OCI-LY7 (cell line): ENCODE data around the gene SGTA. TPM values are rescaled to one million over a fixed set of nuclear protein-coding genes. Genes with fewer than 3 reads are reported as not detected.

ENCODE experiments used
- BruUV-seq: library from RNA; stranded (reverse); fragments of 400-500 nt; replicated peaks from 2 replicates; lab custom pipeline; 2021; lab: Mats Ljungman, UMichigan
- CTCF ChIA-PET: fragments of 300-600 bp; sonication (Branson Sonifier 250); formaldehyde crosslinking; loops from one replicate; lab custom pipeline; 2022; ENCODE audit warnings: antibody characterized with exemption; ENCODE audit not compliant: unreplicated experiment; lab: Charles Lee
- POLR2A ChIA-PET: fragments of 300-600 bp; sonication (Branson Sonifier 250); formaldehyde crosslinking; loops from one replicate; lab custom pipeline; 2022; ENCODE audit warnings: antibody characterized with exemption; lab: Charles Lee
- DNase-seq: peaks from one replicate; pipeline ENCODE4 v3.0.0-alpha.2; 2015; ENCODE audit warnings: low spot score
- H2AFZ ChIP-seq: fragments of 200-600 bp; sonication (generic), shearing (Covaris generic); 2 replicates; pipeline ENCODE4 v1.6.1; 2014; ENCODE audit warnings: mild to moderate bottlenecking, antibody characterized with exemption, low read length, moderate library complexity
- H3K27ac ChIP-seq: fragments of 200-600 bp; sonication (generic); 2 replicates; pipeline ENCODE4 v1.5.1; 2014; ENCODE audit warnings: mixed run types, low read depth, mild to moderate bottlenecking, moderate library complexity, low read length, inconsistent platforms; ENCODE audit not compliant: poor library complexity, severe bottlenecking
- H3K36me3 ChIP-seq: fragments of 200-600 bp; sonication (generic); 2 replicates; pipeline ENCODE4 v1.6.1; 2014; ENCODE audit warnings: mild to moderate bottlenecking, antibody characterized with exemption, low read length, moderate library complexity, mixed read lengths; ENCODE audit not compliant: insufficient read depth
- H3K4me1 ChIP-seq: fragments of 200-600 bp; sonication (generic); 2 replicates; pipeline ENCODE4 v1.5.1; 2014; ENCODE audit warnings: mild to moderate bottlenecking, low read length; ENCODE audit not compliant: insufficient read depth, poor library complexity, severe bottlenecking
- H3K4me2 ChIP-seq: fragments of 200-600 bp; sonication (generic); 2 replicates; pipeline ENCODE4 v1.6.1; 2014; ENCODE audit warnings: mild to moderate bottlenecking, low read length
- H3K4me3 ChIP-seq: fragments of 200-600 bp; sonication (generic); 2 replicates; pipeline ENCODE4 v1.5.1; 2014; ENCODE audit warnings: mild to moderate bottlenecking, low read depth, low read length; ENCODE audit not compliant: poor library complexity, severe bottlenecking
- H3K79me2 ChIP-seq: fragments of 200-600 bp; sonication (generic); 2 replicates; pipeline ENCODE4 v1.6.1; 2016; ENCODE audit warnings: low read depth, mild to moderate bottlenecking, low read length, moderate library complexity, mixed read lengths; ENCODE audit not compliant: insufficient read depth
- H3K9me2 ChIP-seq: fragments of 200-600 bp; sonication (generic); 2 replicates; pipeline ENCODE4 v1.6.1; 2016; ENCODE audit warnings: mild to moderate bottlenecking, low read length, mixed read lengths; ENCODE audit not compliant: insufficient read depth
- H3K9me3 ChIP-seq: fragments of 200-600 bp; sonication (generic); 2 replicates; pipeline ENCODE4 v1.6.1; 2014; ENCODE audit warnings: mild to moderate bottlenecking, mixed run types, low read length, mixed read lengths
- H4K20me1 ChIP-seq: fragments of 200-600 bp; sonication (generic); 2 replicates; pipeline ENCODE4 v1.6.1; 2014; ENCODE audit warnings: mild to moderate bottlenecking, antibody characterized with exemption, low read length, moderate library complexity, mixed read lengths; ENCODE audit not compliant: insufficient read depth
- EZH2phosphoT487 ChIP-seq: fragments of 200-600 bp; sonication (generic); IDR thresholded peaks from 2 replicates; pipeline ENCODE4 v1.6.1; 2018; ENCODE audit warnings: low read depth, borderline replicate concordance, mild to moderate bottlenecking, mixed run types, antibody characterized with exemption, low read length, moderate library complexity, mixed read lengths
- intact Hi-C: fragments of 100-400 bp; cut with micrococcal nuclease; formaldehyde crosslinking; loops from one replicate; pipeline ENCODE4 v1.10.0; 2022; ENCODE audit not compliant: unreplicated experiment
- total RNA-seq, 2 experiments: library from RNA; depleted of rRNA in 1 of 2; stranded (reverse); fragments of >200 nt in 1 of 2; shearing (Covaris generic) in 1 of 2; gene quantifications; 2 replicates each; pipeline ENCODE4 v1.2.3, GENCODE V29; 2014 to 2022
- TF ChIP-seq, protein P1 (sequence below): fragments of 200-600 bp; sonication (generic); conservative IDR thresholded peaks from 2 replicates; pipeline ENCODE4 v1.5.1; 2014; ENCODE audit warnings: mild to moderate bottlenecking, antibody characterized with exemption, low read length, moderate library complexity, mixed read lengths

Gene SGTA
- total RNA-seq, 2 experiments from 2014 or later = 68.2 to 82.4 TPM

DNA sequence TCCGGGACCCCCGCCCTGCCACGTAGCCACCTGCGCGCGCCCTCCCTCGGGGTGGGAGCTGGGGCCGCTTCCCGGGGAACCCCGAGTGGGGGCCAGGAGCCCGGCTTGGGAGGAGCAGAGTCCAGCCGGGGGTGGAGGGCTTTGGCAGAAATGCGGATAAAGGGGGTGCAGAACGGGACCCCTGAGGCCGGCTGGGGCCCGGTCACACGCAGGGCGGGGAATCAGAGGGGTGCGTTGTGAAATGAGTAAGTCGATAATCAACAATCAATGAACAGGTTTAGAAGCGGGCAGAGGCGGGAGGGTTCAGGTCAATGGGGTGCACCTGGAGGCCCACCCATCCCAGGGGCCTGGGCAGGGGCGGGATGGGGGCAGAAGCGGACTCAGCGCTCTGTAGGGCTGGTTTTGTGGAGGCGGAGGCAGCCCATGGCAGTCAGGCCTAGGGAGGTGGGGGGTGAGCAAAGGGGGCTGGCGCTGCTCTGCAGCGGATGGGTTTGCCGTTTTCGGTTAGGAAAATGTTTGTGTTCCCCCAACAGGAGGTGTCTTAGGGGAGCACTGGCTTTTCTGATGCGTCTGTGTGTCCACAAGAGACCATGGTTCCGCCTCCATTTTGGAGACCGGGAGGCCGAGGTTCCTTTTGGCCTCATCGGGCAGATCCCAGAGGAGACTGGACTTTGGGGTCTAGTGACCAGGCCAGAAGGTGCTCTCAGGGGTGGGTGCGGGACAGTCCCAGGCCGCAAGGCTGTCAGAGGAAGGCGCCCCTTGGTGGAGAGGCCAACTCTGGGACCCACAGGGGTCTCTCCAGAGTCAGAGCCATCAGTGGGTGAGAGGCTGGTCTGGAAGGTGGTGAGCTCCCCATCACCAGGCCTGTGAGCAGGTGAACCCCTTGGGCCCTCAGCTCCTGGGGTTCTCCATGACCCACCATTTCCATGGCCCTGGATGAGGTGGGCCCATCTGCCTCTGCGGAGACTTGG lies 61.2 kb downstream of the SGTA start:
- POLR2A ChIA-PET = no interaction called here
- no peak for DNase-seq
- CTCF ChIA-PET = no interaction called here
- no peak overlapping the region for H3K4me3 ChIP-seq
- no peak overlapping the region for H2AFZ ChIP-seq
- no peaks in the 10 kb centered on the region for H4K20me1 ChIP-seq
- H3K79me2 ChIP-seq = no peaks in the 10 kb centered on the region
- no peaks in the 10 kb centered on the region for H3K9me2 ChIP-seq
- H3K36me3 ChIP-seq = no peaks in the 10 kb centered on the region
- no peak for TF ChIP-seq EZH2phosphoT487
- TF ChIP-seq, protein P1, sequence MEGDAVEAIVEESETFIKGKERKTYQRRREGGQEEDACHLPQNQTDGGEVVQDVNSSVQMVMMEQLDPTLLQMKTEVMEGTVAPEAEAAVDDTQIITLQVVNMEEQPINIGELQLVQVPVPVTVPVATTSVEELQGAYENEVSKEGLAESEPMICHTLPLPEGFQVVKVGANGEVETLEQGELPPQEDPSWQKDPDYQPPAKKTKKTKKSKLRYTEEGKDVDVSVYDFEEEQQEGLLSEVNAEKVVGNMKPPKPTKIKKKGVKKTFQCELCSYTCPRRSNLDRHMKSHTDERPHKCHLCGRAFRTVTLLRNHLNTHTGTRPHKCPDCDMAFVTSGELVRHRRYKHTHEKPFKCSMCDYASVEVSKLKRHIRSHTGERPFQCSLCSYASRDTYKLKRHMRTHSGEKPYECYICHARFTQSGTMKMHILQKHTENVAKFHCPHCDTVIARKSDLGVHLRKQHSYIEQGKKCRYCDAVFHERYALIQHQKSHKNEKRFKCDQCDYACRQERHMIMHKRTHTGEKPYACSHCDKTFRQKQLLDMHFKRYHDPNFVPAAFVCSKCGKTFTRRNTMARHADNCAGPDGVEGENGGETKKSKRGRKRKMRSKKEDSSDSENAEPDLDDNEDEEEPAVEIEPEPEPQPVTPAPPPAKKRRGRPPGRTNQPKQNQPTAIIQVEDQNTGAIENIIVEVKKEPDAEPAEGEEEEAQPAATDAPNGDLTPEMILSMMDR = no peak
- no peak overlapping the region for H3K27ac ChIP-seq
- H3K4me2 ChIP-seq = no peak overlapping the region
- BruUV-seq = no TSS peak
- H3K4me1 ChIP-seq = peaks cover 16% of the 10 kb centered on the region
- intact Hi-C loops = no loop called here
- H3K9me3 ChIP-seq = no peaks in the 10 kb centered on the region

DNA sequence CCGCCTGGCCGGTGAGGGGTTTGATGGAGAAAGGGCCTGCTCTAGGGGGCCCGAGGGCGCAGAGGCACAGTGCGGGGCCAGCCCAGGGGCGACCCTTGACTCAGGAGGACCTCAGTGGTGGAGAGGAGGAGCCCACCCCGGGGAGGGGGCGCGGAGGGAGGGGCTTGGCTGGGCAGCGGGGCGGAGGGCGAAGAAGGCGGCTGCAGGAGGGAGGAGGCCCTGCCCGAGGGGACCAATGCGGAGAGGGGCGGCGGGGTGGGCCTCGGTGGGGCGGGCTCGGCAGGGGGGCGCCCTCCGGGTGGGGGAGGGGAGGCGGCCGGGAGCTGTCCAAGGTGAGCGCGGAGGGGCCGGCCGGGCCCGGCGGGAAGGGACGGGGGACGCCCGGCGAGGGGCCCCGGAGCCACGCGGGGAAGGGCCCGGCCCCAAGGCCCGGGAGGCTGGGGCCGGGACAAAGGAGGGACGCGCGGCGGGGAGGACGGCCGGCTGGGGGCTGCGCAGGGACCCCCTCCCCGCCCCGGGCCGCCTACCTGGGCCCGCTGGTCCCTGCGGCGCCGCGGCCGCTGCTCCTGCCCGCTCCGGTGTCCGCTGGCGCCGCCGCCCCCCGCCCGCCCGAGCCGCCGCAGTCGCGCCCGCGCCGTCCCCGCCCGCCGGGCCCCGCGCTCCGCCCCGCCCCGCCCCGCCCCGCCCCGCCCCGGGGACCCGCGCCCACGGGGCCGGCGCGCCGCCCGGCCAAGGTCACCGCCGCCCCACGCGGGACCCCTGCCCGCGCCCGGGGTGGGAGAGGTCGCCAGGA lies 62.1 kb downstream of the SGTA start, which contains the start of gene DIRAS1:
Gene DIRAS1, minus strand, starts transcription at position 596 of the 793 bp plus-strand sequence. CDS start 3,566 bp downstream, outside the sequence.
- Histone ChIP-seq H4K20me1 (no peaks in the 10 kb centered on the region), H3K27ac (no peak within 1 kb of the TSS), H3K36me3 (no peaks in the 10 kb centered on the region), H2AFZ (no peak within 1 kb of the TSS), H3K4me2 (peak within 1 kb of the TSS; percentile 30; the same call in 1 of the 2 replicates), H3K4me1 (peaks cover 16% of the 10 kb centered on the region), H3K4me3 (no peak within 1 kb of the TSS), H3K79me2 (no peaks in the 10 kb centered on the region), H3K9me3 (no peaks in the 10 kb centered on the region), H3K9me2 (no peaks in the 10 kb centered on the region)
- DNase-seq = no peak
- no peak for TF ChIP-seq EZH2phosphoT487
- TF ChIP-seq, protein P1 = no peak
- POLR2A ChIA-PET = no interaction called here
- no TSS peak for BruUV-seq
- CTCF ChIA-PET = no interaction called here
- intact Hi-C loops = no loop called here
